SHP77 treated with DMSO at 0.1 percent for 48 hours (cell line): ENCODE data around the gene ANKS1B.
"Not testable (repeated sequence)": the region's sequence is repeated elsewhere in the genome, so short reads cannot be mapped to it uniquely, and the experiment has no call there.

Experiments used
- DNase-seq: peaks from one replicate; lab custom pipeline; 2025; lab: John Stamatoyannopoulos, UW

Gene ANKS1B

DNA sequence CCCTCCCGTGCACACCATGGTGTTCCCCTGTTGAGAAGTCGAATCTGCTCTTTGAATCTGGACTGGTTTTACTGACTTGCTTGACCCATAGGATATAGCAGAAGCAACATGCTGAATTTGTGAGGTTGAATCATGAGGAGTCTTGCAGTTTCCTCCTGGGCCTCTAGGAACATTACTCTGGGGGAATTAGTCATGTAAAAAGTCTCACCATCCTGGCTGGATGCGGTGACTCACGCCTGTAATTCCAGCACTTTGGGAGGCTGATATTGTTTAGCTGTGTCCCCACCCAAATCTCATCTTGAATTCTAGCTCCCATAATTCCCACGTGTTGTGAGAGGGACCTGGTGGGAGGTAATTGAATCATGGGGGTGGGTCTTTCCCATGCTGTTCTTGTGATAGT, 1228.9 kb downstream of the ANKS1B start:
- not testable (repeated sequence) for DNase-seq

- DNase-seq = no peak
These were observed 1230.6 kb downstream of the ANKS1B start for GRCh38 chr12:98754095-98754494.

DNA sequence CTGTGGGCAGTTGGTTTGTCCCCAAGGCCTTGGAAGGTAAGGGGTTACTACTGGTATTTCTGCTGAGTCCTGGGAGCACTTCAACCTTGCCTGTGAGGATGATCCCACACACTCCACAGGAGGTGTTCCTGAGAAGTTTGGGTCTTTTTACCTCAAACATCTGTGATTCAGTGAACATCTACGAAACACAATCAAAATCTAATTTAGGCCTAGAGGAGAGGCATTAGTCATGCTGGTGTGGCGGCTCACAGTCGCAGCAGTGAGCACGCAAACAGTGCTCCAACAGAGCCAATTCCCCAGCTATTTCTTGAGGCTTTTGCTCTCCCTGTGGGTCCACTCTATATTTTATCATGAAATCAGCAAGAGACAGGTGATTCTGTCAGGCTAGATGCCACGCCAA, 1232.0 kb downstream of the ANKS1B start:
- no peak for DNase-seq

DNA sequence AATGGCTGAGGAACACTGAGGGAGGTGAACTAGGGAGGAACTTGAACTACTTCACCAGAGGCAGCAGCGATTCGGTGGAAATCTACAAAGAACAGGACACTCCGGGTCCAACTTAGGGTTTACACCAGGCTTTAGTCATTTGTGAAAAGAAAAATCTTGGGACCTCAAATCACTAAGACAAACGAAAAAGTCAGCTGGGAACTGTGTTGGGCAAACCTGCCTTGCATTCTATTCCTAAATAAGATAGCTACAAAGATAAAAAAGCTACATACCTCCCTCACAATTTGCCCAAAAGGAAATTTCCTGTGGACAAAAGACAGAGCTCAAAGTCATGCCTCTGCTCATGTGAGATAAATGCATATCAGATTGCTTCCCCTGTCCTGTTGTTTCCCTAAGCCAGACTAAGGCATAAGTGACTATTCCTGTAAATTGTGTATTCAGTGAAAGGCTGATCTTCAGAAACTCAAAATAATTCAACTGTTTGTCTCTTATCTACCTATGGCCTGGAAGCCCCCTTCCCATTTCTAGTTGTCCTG, 1233.1 kb downstream of the ANKS1B start:
- no peak for DNase-seq

GRCh38 chr12:98750511-98750910, 1234.2 kb downstream of the ANKS1B start:
- no peak for DNase-seq

DNA sequence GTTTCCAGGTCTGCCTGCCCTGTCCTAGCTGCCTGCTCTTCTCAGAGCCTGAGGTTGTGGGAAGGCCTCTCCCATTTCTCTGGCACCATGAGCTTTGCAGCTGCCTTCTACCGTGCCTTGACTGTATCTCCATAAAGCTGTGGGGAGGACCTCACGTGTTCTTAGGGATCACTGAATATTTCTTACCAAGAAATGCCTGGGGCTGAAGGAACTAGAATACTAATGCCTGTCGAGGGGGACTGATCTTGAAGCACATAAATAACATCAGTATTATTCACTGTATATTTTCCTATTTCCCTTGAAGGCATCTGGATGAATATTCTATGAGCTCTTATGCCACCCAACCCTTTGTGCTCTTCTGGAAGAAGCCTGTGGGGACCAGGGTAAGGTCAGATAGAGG, 1236.3 kb downstream of the ANKS1B start:
- no peak for DNase-seq

- no peak for DNase-seq
These were observed 1239.0 kb downstream of the ANKS1B start for GRCh38 chr12:98745578-98746391.

- DNase-seq = no peak
These were observed 1240.1 kb downstream of the ANKS1B start for GRCh38 chr12:98744680-98745079.

GRCh38 chr12:98743362-98743953, 1241.3 kb downstream of the ANKS1B start:
- peak; percentile 3 for DNase-seq

DNA sequence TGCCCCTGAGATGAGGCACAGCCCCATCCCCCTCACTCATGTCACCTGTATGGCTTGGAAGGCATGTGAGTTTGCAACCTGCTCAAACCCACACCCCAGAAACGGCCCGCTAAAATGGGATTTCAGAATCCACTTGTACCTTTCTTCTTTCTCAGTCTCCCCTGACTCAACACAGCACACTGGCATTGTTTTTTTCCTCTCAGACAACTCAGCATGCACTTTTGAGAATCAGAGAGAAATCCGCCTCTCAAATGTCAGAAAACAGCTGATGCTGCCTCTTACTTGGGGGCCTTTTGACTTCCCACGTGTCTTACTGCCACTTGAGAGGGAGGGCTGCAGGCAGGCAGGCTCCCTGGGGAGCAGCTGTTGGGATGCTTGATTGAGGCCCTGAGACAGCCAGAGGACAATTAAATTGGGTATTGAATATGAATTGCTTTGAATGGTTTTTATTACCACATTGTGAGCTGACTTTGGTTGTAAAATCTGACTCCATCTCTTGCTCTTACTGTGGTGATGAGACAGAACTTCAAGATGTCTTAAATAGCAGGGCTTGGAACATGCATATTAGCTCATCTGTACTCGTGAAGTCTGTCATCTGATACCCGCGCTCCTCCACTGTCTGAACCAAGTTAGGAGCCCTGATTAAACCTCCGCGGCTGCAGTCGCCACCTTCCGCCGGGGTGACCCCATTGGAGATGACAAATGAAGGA, 1243.0 kb downstream of the ANKS1B start:
- no peak for DNase-seq

DNA sequence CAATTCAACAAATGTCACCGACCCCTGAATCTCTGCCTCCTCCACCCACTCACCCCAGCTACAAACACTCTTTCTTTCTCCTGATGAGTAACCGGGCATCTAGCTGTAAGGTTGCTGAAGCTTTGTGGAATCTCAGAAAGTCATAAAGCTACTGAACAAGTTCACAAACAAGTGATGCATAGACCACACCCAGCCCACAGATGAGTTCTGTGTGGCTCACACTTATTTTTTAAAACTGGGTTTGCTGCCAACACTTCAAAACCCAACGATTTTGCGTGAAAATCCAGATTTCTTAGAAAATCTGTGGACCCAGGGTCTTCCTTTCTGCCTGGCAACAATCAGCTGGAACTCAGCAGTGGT, 1243.6 kb downstream of the ANKS1B start:
- no peak for DNase-seq

GRCh38 chr12:98740751-98741150, 1244.0 kb downstream of the ANKS1B start:
- DNase-seq = no peak

- no peak for DNase-seq
These were observed 1246.2 kb downstream of the ANKS1B start for GRCh38 chr12:98738539-98738938.

DNA sequence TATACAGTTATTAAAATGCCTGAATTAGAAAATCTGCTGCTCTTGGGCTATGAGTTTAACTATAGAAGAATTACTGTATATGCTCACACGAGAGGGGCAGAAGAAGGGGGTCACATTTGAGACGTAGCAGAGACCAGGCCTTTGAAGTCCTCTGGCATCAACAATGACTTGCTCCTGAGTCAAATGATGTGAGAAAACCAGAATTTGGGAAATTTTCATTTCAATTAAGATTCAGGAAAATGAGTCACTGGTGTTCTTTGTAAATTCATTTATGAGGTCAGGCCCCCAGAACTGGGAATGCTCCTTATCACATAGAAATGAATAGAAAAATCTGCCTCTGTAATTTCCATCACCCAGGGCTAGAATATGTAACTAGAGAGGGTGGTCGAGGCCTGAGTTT, 1246.7 kb downstream of the ANKS1B start:
- DNase-seq = no peak

GRCh38 chr12:98737322-98737712, 1247.4 kb downstream of the ANKS1B start:
- DNase-seq = peak; percentile 64

- DNase-seq = peak; percentile 64
These were observed 1248.1 kb downstream of the ANKS1B start for GRCh38 chr12:98736352-98737321.

- no peak for DNase-seq
These were observed 1248.9 kb downstream of the ANKS1B start for GRCh38 chr12:98735821-98736220.

DNA sequence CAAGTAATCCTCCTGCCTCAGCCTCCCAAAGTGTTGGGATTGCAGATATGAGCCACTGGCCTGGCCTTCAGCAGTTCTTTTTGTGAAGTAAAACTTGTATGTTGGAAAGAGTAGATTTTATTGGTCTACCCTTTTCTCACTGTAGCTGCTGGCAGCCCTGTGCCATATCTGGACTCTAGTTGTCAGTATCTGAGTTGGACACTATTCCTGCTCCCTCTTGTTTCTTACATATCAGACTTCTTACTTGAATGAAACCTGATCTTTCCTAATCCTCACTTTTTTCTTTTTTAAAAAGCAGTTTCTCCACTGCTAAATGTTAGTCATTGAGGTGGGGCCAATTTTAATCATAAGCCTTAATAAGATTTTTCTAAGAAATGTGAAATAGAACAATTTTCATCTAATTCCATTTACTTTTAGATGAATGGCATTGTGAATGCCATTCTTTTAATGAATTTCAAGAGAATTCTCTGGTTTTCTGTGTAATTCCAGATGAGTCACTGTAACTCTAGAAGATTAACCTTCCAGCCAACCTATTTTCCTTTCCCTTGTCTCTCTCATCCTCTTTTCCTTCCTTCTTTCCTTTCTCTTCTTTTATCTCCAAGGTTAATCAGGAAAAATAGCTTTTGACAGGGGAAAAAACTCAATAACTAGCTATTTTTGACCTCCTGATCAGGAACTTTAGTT, 1250.9 kb downstream of the ANKS1B start:
- no peak for DNase-seq

DNA sequence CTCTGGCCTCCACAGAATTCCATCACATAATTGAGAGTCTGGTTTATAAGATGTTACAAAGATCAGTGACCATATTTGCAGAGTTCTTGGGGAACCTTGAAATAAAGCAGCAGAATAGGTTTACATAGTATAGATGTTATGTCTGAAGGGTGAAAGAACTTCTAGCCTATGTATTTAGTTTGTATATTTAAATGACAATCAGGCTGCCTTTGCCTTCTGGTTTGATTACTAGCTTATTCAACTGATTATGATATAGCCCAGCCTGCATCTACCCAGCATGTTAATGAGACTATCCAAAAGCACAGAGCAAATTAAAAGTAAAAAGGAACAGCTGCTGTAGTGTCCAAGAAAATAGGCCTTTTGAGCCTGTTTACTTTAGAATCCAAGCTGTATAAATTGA, 1254.3 kb downstream of the ANKS1B start:
- no peak for DNase-seq

- DNase-seq = no peak
These were observed 1257.5 kb downstream of the ANKS1B start for GRCh38 chr12:98727196-98727595.
